Stimulated activated CD4-positive, alpha-beta T cell treated with anti-CD3 and anti-CD28 coated beads, TNF-alpha, amount 100 ng/mL, for 4 hours (primary cell): Measurements from ENCODE around the gene ELSPBP1.
"Not testable (repeated sequence)": the region's sequence is repeated elsewhere in the genome, so short reads cannot be mapped to it uniquely, and the experiment has no call there.

Experiments used
- DNase-seq, 3 experiments: peaks; one replicate each; pipeline ENCODE4 v3.0.0-alpha.2; 2020; ENCODE audit warnings: low read depth in 3 of 3

The ELSPBP1 gene

DNA sequence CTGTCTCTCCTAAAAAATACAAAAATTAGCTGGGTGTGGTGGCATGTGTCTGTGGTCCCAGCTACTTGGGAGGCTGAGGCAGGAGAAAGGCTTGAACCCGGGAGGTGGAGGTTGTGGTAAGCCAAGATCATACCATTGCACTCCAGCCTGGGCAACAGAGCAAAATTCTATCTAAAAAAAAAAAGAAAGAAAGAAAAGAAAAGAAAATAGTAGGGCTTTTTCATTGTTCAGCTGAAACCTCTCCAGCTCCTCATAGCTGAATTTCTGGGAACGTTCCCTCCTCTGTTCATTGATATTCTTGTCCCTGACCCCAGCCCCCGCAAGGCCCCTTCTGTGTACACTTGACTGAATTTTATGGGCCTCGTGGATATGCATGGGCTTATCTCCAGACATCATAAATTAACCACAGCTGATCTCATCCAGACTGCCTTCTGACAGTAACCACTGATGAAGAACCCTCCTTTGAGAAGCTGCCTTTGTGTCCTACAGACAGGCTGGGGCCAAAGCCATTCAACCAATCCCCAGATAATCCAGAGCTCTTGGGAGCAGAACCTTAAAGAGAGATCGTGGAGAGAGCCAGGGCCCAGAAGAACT is at the start of gene ELSPBP1:
TSS of gene ELSPBP1 (plus strand) at position 424 of the 594 bp plus-strand sequence. CDS start 14,036 bp downstream, outside the sequence.
- no peak for DNase-seq

DNA sequence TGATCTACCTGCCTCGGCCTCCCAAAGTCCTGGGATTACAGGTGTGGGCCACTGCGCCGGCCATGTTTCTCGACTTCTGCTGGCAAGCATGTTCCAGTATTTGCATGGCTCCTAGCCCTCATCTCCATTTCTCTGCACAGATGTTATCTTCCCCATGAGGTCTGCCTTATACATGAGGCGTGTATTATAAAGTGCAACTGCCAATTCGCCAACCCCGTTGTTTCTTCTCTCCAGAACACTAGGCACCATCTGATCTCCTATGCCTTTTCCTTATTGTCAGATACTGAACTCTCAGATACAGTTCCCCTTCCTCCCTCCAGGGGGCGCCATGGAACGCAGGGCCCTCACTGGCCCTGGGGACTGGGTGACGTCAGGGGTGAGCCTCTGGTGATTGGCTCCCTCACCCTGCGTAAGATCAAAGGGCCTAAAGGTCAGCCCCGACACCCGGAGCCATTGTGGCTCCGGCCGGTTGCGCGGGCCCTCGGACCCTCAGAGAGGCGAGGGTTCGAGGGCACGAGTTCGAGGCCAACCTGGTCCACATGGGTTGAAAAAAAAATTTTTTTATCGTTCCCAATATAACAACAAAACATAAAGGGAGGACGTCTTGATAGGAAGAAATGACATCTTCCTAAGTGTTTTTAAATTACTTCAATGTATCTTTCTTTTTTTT is 44.4 kb upstream of the ELSPBP1 start:
- not testable (repeated sequence) for DNase-seq

DNA sequence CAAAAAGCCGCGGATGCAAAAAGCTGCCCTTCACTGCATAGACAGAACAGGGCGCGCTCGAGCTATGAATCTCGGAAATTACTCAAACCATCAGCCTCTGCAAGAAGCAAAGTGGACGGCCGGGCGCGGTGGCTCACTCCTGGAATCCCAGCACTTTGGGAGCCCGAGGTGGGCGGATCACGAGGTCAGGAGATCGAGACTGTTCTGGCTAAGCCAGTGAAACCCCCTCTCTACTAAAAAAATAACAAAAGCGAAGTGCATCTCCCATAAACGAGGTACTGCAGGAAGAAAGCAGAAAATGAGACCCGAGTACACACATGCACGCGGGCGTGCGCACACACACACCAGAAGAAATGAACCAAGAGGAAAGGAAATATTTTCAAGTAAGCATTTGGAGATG is 42.3 kb upstream of the ELSPBP1 start:
- not testable (repeated sequence) for DNase-seq

DNA sequence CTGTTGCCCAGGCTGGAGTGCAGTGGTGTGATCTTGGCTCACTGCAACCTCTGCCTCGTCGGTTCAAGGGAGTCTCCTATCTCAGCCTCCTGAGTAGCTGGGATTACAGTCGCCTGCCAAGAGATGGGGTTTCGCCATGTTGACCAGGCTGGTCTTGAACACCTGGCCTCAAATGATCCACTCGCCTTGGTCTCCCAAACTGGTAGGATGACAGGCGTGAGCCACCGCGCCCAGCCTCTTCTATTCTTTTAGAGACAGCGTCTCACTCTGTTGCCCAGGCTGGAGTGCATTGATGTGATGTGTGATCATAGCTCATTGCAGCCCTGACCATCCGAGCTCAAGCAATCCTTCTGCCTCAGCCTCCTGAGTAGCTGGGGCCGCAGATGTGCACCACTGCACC is 38.5 kb upstream of the ELSPBP1 start:
- not testable (repeated sequence) for DNase-seq

DNA sequence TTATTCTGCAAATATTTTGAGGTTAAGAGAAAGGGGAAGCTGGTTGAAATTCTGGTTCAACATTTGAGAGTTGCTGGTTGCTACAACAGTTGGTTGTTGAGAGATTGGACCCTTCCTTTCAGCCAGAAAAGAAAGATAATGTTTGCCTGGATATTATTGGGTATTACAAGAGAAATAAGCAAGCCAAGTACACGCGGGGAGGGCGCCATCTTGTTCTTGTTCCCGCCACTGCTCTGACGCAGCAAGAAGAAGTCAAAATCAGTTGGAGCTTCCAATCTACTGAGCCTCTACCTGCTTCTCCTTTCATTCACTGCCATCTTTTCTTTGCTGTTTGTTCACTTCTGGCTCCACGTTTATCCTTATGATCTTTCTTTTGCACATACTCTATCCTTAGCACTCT is 20.9 kb upstream of the ELSPBP1 start:
- no peak for DNase-seq

DNA sequence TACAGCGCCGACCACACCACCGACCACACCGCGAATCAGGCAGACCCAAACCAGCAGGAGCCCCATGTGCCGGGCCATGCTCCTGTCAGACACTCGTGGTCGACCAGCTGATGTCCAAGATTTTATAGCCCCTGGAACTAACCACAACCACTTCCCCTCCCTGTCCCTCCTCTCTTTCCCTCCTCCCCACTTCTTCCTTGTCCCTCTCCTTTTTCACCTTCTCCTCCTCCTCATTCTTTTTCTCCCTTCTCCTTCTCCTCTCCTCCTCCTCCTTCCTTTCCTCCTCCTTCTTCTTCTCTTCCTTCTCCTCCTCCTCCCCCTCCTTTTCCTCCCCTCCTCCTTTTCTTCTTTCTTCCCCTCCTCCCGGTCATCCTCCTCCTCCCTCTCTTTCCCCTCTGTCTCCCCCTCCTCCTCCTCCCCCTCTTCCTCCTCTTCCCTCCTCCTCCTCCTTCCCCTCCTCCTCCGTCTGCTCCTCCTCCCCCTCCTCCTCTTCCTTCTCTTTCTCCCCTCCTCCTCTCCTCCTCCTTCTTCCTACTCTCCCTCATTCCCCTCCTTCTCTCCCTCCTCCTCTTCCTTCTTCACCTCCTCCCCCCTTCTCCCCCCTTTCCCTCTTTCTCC is 3.1 kb upstream of the ELSPBP1 start:
- DNase-seq, result no peak

DNA sequence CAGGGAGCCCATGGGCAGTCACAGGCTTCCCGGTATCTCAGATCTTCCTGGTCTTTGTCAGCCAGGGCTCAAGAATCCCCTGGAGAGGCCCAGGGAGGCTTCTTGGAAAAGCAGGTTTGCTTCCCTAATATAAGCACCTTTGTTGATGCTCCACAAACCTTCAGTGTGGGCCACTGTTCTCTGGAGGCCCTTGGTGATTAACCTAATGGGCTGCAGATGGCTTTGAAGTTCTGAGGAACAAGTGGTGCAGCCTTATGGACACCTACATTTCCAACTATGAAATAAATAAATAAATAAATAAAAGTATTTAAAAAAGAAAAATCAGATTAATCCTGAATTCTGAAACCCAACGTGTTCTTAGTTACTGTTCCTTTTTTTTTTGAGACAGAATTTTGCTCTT is 2.4 kb upstream of the ELSPBP1 start, which contains the start of gene BSPH1:
TSS of gene BSPH1 (minus strand) at position 101 of the 400 bp plus-strand sequence. CDS start at position 12, 89 bp downstream.
- DNase-seq, result no peak

DNA sequence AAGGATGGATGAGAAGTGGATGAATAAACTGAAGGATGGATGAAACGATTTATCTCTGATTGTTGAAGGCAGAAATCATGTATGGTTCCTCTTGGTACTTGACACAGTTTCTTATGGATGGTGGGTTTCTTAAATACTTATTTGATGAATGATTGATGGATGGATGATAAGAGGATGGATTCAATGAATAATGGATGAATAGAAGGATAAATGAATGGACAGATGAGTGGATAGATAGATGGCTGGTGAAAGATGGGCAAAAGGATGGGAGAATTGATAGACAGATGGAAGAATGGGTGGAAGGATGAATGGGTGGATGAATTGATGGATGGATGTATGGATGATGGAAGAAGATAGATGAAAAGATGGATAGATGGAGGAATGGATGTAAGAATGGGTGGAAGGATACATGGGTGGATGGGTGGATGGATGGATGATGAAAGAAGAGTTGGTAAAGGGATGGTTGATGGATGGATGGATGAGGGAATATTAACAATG is 1.8 kb downstream of the ELSPBP1 start:
- DNase-seq, result no peak

DNA sequence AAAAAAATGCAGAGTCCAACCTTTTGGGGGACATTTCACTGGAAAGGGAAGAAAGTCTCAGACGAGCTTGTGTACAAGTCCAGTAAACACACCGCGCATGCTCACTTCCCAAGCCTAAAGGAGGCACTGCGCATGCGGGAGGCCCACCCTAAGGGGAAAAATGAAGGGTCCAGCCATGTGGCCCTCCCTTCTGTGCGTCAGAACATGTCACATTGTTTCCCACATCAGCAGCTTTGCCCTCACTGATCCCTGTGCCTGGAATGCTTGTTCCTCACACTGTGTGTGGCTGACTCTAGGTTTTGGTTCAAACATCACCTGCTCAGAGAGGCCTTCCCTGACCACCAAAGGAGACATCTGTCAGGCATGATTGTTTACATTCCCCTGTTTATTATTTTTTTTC is 4.4 kb downstream of the ELSPBP1 start:
- DNase-seq, result no peak

DNA sequence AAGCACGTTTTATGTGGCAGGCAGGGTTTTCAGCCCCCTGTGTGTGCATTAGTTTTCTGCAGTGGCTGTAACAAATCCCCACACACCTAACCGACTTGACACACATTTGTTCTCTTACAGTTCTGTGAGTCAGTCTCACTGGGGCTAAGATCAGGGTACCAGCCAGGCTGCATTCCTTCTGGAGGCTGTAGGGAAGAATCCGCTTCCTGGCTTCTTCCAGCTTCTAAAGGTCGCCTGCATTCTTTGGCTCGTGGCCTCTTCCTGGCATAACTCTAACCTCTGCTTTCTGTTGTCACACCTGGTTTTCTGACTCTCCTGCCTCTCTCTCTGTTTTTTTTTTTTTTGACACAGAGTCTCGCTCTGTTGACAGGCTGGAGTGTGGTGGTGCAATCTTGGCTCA is 6.4 kb downstream of the ELSPBP1 start:
- DNase-seq, result no peak

DNA sequence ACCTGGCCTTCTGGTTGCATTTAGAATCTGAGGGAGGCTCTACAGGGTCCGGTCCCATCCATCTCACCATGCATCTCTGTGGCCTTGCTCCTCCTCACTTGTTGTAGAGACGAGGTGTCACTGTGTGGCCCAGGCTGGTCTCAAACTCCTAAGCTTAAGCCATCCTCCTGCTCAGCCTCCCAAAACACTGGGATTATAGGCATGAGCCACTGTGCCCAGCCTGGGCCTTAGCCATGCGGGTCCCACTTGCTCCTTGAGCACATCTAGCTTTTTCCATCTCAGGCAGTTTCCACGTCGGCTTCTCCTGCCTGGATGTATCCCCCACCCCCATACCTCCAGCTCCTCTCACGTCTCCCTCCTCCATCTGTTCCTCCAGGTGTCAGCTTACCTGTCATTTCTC is 9.8 kb downstream of the ELSPBP1 start:
- DNase-seq, result no peak

DNA sequence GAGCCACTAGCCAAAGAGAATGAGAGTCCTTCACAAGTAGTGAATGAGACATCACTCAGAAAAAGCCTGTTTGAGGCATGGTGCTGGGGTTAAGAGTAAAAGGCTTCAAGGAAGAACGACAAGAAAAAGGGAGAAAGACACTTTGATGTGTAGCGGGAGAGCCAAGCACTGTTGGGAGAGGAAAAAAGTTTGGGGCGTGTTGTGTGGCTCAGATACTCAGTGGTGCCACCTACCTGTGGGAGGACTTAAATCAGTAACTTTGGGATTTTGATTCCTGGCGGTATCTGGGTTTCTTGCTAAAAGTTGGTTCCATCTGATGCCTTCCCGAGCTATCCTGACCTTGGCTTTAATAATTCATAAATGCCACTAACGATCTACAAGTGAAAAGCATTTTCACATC is 12.3 kb downstream of the ELSPBP1 start:
- DNase-seq, result no peak

DNA sequence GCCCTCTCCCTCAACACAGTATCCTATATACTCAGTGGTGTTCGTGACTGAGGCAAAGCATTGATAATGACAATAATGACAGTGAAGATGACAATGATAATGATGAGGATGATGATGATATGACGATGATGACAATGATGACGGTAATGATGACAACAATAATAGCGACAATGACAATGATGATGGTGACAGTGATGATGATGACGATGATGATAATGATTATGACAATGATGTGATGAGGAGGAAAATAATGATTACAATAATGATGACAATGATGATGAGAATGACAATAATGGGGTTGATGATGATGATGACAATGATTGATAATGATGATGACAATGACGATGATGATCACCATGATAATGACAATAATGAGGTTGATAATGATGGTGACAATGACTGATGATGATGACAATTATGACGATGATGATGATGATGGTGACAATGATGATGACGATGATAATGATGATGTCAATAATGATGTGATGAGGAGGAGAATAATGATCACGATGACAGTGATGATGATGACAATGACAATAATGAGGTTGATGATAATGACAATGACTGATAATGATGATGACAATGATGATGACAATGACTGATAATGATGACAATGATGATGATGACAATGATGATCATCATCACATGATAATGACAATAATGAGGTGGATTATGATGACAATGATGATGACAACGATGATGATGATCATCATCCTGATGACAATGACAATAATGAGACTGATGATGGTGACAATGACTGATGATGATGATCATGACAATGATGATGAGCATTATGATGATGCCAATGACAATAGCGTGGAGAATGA is 16.7 kb downstream of the ELSPBP1 start:
- DNase-seq, result no peak

DNA sequence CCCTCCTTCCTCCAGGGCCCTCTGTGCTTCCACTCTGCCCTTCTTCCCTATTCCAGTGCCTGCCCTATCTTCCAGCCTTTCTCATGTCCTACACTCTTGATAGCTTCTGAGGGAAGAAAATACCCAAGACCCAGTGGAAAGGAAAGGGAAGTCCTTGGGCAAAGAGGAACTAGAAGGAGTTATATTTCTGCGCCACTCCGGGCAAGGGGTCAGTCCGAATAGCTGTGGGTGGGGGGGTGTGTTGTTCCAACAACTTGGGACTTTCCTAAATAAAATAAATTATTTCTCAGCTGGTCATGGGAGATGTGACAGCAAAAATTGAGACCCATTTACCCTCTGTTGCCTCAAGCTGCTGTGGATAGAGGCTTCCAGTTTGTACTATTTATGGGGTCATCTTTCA is 26.3 kb downstream of the ELSPBP1 start:
- no peak for DNase-seq

DNA sequence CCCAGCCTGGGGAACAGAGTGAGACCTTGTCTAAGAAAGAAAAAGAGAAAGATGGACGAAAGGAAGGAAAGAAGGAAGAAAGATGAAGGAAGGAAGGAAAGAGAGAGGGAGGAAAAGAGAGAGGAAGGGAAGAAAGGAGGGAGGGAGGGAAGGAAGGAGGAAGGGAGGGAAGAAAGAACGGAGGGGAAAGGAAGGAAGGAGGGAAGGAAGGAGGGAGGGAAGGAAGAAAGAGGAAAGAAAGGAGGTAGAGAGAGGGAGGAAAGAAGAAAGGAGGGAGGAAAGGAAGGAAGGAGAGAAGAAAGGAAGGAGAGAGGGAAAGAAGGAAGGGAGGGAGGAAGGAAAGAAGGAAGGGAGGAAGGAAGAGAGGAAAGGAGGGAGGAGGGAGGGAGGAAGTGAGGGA is 28.6 kb downstream of the ELSPBP1 start:
- no peak for DNase-seq

DNA sequence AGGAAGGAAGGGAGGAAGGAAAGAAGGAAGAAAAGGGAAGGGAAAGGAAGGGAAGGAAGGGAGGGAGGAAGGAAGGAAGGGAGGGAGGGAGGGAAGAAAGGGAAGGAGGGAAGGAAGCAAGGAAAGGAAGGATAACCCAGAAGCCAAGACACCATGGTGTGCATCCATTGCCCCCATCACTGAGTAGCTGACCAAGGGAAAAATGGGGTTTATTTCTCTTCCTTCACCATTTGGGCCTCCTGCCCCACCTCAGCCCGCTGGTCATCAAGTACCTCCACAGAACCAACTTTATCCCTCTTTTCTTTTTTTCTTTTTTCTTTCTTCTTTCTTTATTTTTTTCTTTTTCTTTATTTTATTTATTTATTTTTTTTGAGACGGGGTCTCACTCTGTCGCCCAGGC is 29.1 kb downstream of the ELSPBP1 start:
- no peak for DNase-seq

DNA sequence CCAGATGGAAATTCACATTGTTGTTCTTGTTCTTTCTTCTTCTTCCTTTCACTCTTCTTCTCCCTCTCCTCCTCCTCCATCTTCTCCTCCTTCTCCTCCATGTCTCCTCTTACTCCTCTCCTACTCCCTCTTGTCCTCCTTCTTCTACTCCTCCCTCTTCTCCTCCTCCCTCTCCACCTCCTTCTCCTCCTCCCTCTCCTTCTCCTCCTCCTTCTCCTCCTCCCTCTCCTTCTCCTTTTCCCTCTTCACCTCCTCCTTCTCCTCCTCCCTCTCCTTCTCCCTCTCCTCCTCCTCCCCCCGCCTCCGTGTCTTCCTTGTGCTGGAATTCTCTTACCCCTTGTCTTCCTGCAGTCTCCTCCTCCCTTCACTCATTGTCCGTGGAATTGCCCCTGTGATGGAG is 31.0 kb downstream of the ELSPBP1 start:
- DNase-seq, result no peak

DNA sequence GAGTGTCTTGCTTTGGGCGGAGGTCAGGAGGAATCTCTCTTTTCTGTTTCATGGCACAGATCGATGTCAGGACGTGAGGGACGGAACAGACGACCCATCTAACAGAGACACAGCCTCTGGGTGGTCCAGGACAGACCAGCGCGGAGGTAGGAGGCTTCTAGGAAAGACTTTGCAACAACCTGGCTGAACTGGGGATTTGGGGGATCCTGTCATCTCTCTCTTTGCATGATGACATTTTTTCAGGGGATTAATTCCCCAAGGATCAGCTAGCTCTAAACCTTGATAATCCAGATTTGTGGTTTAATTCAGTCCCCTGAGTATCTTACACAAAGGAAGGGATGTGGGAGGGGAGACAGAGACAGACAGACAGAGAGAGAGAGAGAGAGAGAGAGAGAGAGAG is 35.0 kb downstream of the ELSPBP1 start:
- no peak for DNase-seq

DNA sequence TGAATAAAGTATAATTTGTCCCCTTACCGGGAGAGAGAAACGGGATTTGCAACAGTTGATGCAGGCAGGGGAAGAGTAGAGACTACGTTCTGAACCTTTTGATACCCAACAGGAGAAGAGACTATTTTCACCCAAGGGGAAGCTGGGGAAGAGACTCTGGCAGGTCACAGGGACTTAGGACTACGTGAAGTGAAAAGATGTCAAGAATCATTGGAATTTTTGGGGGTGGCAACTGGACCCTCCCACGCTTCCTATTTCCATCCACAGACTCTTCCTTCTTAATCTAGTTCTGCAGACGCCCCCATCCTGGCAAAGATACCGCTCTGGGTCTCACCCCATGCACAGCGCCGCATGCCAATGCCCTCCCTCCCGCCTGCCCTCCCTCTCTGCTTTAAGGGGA is 35.6 kb downstream of the ELSPBP1 start:
- no peak for DNase-seq

DNA sequence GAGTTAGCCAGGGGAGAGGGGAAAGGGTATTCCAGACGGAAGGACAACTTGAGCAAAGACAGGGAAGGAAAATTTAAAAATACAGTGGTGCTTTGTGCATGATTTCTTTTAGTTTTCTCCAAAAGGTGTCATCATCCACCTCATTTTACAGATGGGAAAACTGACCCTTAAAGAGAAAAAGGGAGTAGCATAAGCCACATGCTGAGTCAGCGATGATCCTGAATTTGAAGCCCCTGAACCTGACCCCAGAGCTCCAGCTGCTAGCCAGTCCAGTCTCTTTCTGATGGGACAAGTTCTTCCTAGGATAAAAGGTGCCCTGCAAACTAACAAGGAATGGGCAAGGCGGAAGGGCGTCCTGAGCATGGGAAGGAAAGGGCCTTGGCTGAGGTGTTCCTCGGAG is 39.2 kb downstream of the ELSPBP1 start:
- no peak for DNase-seq

DNA sequence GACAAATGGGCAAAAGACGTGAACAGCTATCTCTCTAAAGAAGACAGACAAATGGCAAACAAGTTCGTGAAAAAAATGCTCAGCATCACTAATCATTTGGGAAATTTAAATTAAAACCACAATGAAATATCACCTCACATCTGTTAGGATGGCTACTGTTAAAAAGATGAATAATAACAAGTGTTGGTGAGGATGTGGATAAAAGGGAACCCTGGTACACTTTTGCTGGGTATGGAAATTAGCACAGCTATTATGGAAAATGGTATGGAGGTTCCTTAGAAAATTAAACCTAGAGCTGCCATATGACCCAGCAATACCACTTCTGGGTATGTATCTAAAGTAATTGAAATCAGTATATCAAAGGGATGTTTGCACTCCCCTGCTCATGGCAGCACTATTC is 42.3 kb downstream of the ELSPBP1 start:
- no peak for DNase-seq

DNA sequence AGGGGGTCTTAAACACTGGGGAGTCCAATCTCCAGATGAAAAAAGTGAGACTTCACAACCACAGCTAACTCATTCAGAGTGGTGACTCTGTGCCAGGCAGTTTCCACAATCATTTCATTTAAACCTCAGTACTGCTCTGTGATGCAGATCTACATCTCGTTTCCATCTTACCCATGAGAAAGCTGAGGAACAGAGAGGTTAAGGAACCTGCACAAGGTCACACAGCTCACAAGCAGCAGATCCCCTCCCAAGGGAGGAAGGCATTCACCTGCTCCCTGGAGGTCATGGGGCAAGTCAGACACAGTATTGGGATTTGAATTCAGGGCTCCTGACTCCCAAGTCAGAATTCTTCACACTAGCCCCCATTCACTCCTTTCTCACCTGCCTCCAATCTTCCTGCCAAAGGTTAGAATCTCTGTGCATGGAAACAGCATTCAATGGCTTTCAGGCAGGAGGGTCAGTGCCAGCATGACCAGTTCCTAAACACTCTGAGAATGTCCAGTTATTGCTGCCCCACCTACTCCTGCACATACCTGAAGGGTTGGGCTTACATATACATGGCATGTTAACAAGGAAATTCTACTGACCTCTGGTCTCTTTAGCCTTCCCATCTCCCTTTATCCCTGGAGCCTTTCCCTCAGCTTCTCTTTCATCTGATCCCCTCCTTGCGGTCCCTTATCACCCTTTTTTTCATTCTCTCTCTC is 47.6 kb downstream of the ELSPBP1 start:
- DNase-seq, result no peak
